ENCODE results near the gene JUND.

The JUND gene

DNA sequence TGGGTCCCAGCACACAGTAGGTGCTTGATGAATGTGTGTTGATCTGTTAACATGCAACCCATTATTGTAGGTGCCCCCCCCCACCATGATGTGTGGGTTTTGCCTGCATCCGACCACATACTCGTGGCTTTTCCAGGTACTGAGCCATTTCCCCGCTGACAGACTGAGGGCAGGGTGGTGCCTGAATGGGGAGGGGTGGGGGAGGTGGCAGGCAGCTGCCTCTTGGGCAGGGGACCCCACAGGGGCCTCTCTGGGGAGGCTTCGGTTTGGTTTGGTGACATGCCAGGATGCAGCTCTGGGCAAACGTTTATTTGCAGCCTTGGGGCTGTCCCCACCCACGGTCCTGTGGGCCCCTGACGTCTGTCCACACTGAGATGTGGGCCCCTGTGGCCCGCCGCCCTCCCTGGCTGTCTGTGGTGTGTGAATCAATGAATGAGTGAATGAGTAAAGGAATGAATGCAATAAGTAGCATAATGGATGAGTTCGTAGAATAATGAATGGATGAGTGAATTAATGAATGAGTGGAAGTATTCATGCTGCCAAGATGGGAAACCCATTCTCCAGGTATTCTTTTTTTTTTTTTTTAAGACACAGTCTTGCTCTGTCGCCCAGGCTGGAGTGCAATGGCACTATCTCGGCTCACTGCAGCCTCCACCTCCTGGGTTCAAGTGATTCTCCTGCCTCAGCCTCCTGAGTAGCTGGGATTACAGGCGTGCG lies 9.0 kb upstream of the JUND start:
- DNase-seq (ENCODE audit: low read depth in 1 of 2, low spot score in 1 of 2), result peak; percentile 67 to 79

DNA sequence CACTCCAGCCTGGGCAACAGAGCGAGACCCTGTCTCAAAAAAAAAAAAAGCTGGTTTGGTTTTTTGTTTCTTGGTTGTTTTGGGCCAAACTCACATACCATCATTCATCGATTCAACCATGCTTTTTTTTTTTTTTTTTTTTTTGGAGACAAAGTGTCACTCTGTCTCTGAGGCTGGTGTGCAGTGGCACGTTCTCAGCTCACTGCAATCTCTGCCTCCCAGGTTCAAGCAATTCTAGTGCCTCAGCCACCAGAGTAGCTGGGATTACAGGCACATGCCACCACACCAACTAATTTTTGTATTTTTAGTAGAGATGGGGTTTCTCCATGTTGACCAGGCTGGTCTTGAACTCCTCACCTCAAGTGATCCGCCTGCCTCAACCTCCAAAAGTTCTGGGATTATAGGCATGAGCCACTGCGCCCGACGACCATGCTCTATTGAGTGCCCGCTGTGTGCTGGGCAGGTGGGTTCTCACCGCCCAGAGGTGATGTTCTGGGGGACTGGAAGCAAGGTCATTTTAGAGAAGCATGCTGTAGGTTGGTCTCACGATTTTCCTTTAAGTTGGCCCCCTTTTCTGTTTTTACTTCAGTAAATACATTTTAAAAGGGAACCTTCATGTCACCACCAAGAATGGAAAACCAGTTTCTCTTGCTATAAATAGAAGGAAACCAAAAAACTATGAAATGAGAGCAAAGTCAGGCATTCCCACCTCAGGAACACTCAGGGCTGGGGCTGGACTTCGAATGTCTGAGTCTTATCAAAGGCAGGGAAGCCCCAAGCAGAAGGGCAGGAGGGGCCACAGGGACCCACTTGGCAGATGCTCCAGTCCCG lies 8.3 kb upstream of the JUND start:
- no peak for DNase-seq (ENCODE audit: low read depth in 1 of 2, low spot score in 1 of 2)

DNA sequence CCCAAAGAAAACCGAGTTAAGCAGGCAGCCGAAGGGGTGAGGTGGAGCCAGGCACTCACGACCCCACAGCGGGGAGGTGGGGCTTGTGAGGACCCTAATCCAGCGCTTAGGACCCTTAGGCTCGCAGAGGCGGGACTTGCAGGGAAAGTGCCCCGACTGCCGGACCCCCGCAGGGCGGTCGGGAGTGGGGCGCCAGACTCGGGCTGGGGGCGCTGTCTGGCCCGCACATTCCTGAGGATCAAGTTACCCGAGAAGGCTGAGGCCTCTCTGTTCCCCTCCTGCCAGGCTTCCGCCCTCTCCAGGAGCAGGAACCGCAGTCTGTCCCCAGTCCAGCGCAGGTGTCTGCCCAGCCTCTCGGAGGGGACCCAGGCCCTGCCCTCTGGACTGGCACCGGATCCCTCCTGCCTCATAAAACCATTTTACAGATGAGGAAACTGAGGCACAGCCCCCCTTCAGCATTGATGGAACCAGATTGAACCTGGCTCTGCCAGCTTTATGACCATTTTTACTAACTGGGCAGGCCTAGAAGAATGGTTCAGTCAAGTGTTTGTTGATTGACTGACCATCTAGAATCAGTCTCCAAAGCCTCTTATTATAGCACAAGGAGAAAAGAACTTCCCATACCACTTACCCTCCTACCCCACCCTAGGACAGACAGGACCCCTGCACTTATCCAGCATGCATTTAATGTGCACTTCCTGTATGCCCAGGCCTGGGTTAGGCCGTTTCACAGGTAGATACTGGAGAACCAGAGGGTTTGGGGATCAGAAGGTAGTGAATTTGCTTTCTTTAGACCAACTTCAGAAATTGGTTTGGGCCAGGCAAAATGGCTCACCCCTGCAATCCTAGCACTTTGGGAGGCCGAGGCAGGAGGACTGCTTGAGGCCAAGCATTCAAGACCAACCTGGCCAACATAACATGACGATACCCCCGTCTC lies 6.7 kb upstream of the JUND start:
- no peak for DNase-seq (ENCODE audit: low read depth in 1 of 2, low spot score in 1 of 2)

DNA sequence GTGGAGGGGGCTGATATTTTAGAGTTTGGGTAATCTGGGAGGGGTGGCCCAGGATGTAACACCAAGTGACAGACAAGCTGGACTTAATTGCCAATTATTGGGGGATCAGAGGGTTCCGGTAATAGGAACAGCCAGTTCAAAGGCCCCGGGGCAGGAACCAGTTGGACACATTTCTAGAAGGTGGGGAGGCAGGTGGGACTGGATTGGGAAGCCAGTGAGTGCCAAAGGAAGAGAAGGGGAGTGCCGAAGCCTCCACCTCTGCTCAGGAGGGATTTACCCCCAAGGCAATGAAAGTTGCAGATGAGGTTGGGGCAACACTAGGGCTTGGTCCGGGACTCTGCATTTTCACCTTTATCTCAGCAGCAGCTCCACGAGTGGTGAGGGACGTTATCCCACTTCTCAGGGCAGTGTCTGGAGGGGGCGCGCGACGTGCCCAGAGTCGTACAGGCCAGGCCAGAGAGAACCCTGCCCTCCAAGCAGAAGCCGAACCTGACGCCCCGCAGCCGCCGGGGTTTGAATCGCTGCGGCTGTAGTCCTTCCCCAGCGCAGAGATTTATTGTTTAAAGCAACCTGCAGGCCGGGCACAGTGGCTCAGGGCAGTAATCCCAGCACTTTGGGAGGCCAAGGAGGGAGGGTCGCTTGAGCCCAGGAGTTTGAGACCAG lies 5.7 kb upstream of the JUND start:
- DNase-seq (ENCODE audit: low read depth in 1 of 2, low spot score in 1 of 2), result no peak

DNA sequence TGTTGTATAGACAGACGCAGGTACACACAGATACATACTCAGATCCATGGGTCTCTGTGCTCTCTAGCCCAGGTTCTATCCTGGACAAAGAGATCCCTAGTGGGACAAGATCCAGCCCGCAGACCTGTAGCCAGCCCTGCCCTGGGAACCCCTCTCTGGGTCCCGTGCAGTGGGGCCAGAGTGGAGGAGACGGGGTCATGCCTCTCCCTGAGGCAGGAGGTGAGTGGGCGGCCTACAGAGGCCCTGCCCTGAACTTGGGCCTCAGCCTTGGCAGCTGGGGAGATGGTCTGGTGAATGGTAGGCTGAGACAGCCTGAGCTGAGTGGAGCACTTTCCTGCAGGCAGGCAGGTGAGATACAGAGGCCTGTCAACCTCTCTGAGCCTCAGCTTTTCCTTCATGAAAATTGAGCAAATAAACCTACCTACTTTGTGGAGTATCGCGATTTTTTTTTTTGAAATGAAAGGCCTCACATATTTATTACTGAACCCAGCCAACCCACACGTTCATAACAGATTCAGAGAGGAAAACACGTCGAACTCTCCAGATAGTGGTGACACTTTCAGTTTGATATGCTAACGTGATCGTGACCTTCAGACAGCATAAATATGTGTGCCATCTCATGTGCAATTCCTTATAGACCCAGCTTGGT lies 3.4 kb upstream of the JUND start:
- no peak for DNase-seq (ENCODE audit: low read depth in 1 of 2, low spot score in 1 of 2)

DNA sequence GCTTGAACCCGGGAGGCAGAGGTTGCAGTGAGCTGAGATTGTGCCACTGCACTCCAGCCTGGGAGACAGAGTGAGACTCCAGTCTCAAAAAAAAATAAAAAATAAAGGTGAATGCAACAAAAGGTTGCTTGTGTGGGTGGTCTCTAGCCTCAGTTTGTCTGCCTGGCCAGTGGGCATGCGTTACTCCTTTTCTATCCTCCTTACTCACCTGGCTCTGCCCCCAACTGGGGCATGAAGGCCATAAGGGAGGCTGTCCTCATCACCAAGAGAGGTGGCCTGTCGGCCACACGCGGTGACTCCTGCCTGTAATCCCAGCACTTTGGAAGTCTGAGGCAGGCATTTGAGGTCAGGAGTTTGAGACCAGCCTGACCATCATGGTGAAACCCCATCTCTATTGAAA lies 1.9 kb upstream of the JUND start:
- DNase-seq (ENCODE audit: low read depth in 1 of 2, low spot score in 1 of 2), result no peak

DNA sequence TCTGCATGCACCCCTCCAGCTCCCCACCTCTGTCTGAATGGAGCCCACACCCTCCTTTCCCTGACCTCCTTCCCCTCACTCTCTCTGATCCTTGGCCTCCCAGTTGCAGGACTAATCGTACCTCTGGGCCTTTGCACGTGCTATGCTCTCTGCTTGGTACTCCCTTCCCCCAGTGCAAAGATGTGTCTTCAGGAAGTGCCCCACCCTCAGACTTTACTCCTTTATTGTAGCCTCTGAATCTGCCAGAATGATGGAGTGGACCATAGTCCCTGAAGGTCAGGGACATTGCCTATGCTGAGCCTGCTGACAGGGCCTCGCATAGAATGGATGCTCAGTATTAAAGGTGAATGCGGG lies 1.3 kb upstream of the JUND start:
- DNase-seq (ENCODE audit: low read depth in 1 of 2, low spot score in 1 of 2), result no peak

DNA sequence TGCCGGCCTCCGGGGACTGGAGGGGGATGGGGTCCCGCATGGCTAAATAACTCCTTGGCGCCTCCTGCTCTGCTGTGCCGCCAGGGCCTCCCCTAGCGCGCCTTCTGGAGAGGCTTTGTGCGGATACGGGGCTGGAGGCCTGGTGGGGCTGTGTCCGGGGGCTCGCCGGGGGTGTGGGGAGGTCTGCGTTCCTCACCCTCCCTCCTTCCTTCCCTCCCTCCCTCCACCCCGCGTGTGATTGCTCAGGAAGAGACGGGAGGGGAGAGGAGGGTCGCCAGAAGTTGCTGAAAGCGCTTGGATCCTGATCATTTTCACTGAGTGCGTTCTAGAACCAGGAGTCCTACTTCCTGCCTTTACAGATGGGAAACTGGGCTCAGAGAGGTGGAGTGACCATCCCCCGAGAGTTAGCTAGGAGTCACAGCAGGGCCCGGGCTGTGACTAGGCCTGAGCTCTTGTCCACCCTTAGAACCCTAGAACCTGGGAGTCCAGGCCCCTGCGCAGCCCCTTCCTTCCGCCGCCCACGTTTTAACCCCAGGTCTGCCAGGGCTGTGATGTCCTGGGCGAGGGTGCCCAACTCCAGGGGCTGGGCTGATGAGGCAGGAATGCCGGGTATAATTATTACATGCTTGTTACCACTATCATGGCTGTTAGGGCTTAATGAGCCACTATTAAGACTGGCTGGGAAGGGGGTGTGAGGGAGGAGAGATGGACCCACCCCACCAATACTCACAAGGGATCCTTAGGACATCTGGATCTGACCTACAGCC lies 782 bp upstream of the JUND start:
- no peak for DNase-seq (ENCODE audit: low read depth in 1 of 2, low spot score in 1 of 2)

DNA sequence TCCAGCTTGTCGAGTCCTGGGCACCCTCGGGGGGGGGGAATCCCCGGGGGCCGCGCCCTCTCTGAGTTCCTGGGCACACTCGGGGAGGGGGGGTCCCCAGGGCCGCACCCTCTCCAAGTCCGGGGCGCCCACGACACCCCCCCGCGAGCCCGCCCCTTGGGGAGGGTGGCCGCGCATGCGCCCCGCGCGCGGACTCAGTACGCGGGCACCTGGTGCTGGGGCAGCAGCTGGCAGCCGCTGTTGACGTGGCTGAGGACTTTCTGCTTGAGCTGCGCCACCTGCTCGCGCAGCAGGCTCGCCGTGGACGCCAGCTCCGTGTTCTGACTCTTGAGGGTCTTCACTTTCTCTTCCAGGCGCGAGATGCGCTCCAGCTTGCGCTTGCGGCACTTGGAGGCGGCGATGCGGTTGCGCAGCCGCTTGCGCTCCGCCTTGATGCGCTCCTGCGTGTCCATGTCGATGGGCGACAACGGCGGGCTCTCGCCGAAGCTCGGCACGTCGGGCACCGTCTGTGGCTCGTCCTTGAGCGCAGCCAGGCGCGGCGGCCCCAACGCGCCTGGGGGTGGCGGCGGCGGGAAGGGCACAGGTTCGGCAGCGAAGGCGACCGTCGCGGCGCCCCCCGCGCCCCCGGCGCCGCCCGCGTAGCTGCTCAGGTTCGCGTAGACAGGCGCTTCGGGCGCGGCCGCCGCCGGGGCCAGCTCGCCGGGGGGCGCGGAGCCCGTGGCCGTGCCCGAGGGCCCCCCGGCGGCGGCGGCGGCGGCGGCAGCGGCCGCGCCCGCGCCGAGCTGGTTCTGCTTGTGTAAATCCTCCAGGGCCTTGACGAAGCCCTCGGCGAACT lies 958 bp downstream of the JUND start:
- peak in 1 of 2 donors; percentile 62 for DNase-seq (ENCODE audit: low read depth in 1 of 2, low spot score in 1 of 2)

DNA sequence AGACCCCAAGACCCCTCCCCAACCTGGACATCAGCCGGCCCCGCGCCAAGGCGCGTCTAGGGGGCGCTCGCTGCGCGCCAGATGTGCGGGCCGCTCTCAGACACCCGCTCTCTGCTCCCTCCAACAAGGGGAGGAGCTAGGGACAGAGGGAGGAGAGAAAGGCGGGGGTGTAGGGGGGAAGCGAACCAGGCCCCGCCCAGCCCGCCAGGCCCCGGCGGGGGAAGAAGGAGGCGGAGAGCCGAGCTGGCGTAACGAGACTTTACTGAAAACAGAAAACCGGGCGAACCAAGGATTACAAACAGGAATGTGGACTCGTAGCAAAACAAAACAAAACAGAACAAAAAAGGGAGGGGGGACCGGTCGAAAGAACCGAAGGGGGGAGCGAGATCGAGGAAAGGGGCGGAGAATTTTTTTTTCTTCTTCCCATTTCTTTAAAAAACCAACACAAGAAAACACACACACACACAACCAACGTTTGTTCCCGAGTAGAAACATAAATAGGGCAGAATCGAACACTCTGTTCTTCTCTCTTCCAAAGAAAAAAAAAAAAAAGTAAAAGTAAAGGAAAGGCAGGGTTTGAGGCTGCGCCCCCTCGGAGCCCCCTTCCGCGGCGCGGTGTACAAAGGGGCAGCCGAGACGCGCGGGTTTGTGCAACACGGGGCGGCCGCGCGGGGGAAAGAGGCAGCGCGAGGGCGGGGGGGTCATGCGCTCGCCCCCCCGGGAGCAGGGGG lies 1.7 kb downstream of the JUND start:
- DNase-seq (ENCODE audit: low read depth in 1 of 2, low spot score in 1 of 2), result peak; percentile 72 to 90

DNA sequence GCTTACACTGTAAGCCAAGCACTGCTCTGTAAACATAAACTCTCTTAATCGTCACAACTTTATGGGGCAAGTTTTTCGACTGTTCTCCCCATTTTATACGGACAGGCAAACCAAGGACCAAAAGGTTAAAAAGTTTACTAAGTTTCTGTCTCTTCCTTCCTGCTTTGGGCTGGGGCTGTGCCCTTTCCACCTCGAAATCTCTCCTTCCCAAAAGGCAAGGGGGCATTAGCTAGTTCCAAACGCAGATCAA lies 2.2 kb downstream of the JUND start:
- no peak for DNase-seq (ENCODE audit: low read depth in 1 of 2, low spot score in 1 of 2)

DNA sequence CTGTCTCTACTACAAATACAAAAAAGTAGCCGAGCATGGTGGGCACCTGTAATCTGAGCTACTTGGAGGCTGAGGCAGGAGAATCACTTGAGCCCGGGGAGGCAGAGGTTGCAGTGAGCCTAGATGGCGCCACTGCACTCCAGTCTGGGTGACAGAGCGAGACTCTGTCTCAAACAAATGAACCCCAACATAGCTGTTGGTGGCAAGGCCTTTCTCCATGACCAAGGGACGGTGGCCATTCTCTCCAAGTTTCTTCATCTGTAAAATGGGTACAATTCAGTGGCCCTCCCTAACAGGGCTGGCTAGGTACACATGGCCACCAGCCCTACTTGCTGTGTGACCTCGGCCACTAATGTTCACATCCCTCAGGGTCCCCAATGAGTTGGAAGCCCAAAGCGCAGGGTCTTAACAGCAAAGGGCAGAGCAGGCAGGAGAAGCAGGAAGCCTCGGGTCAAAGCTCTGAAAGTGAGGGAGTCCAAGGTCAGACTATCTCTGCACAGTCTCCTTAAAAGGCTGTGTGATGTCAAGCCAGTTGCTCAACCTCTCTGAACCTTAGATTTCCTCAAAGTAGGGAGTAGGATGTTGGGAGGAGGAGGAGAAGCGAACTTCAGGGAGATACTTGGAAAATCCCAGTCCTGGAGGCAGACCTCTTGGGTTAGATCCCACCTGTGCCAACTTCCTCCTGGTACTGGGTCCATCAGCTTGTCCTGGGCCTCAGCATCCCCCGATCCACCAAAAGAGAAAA lies 2.7 kb downstream of the JUND start:
- DNase-seq (ENCODE audit: low read depth in 1 of 2, low spot score in 1 of 2), result peak in 1 of 2 donors; percentile 32

DNA sequence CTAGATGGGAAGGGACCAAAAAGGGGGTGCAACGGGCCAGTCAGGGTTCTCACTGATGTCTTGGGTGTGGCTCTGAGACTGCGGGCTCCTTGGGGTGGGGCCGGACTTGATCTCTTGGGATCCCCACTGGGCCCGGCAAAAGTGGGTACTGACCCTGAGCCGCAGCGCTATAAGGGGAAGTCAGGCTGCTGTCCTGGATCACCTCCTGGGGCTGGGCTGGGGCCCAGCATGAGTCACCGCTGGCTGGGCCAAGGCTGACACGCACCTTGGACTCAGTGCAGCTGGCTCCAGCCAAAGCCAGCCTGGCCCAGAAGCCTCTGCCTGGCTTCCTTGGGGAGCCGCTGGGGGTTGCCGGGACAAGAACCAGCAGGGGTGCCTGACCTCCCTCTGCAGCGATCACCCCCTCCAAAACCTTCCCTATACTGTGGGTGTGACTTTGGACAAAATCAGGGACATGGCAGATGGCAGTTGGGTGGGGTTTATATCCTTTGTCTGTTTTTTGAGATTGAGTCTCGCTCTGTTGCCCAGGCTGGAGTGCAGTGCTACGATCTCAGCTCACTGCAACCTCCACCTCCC lies 6.6 kb downstream of the JUND start:
- no peak for DNase-seq (ENCODE audit: low read depth in 1 of 2, low spot score in 1 of 2)

DNA sequence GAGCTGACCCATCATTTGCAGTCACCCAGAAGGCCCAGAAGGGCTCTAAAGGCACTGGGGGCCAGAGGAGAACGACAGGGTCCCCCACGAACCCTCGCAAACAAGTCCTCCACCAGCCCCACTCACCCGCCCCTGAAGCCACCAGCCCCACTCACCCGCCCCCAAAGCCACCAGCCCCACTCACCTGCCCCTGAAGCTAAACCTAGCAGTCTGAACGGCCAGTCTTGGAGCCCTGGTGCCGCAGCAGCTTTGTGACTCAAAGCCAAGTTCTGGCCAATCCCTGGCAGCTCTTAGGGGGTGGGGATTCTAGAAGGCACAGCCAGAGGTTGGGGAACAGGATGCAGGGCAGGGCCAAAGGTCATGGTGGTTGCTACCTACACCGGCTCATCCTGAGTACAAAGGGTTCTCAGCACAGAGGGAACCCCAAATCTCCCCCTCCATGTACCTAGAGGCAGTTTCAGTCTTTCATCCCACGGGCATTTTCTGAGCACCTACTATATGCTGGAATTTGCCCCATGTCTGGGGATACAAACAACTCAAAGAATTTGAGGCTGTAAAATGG lies 7.1 kb downstream of the JUND start, which contains the start of gene IQCN:
Gene IQCN (minus strand): TSS at position 234 of the 562 bp plus-strand sequence. CDS start 4,974 bp downstream, outside the sequence.
- DNase-seq (ENCODE audit: low read depth in 1 of 2, low spot score in 1 of 2), result no peak

DNA sequence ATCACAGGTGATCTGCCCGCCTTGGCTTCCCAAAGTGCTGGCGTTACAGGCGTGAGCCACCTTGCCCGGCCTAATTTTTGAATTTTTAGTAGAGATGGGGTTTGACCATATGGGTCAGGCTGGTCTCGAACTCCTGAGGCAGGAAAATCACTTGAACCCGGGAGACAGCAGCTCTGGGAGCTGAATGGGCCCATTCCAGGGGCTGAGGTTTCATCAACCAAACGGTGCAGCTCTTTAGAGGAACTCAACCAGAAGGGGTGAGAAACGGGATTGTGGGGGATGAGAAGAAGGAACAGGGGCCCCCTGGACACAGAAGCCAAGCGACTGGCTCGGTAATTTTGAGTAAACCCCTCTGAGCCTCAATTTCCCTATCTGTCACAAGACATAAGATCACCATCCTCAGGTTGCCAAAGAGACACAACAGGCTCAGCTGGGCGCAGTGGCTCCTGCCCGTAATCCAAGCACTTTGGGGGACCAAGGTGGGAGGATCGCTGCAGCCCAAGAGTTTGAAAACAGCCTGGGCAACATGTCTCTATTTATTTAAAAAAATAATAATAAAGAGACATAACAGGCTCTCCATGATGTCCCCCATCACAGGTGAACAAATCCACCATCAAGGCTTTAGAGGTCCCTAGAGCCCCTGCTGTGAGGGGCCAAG lies 7.7 kb downstream of the JUND start:
- DNase-seq (ENCODE audit: low read depth in 1 of 2, low spot score in 1 of 2), result no peak

DNA sequence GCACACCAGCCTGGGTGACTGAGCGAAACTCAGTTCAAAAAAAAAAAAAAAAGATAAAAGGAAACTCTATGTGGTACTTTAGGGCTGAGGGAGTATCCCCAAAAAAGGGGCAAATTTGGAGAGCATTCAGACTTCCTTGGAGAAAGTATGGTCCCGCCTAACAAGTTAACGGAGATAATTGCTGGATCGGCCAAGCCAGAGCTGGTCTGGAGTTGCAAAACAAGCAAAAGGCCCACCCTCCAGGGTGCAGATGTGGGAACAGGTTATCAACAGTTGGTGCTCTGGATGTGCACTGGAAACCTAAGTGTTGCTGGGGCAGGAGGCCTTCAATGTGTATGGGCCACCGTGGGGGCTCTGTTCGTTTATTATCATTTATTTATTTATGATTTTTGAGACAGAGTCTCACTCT lies 10.0 kb downstream of the JUND start:
- no peak for DNase-seq (ENCODE audit: low read depth in 1 of 2, low spot score in 1 of 2)

DNA sequence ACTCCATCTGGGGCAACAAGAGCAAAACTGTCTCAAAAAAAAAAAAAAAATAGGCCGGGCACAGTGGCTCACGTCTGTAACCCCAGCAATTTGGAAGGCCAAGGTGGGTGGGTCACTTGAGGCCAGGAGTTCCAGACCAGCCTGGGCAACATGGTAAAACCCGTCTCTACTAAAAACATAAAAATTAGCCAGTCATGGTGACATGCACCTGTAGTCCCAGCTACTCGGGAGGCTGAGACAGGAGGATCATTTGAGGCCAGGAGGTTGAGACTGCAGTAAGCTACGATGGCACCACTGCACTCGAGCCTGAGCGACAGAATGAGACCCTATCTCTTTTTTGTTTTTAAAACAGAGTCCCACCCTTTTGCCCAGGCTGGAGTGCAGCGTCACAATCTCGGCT lies 11.1 kb downstream of the JUND start:
- DNase-seq (ENCODE audit: low read depth in 1 of 2, low spot score in 1 of 2), result no peak
